GM12878 (cell line): Measurements from ENCODE around the gene RNF167. TPM values are rescaled to one million over a fixed set of nuclear protein-coding genes. Genes with fewer than 3 reads are reported as not detected.

ENCODE experiments used
- ATAC-seq: fragments of 200-7000 bp; cut with Tn5 transposase; 3 replicates; pipeline ENCODE4 v1.9.1; 2020; ENCODE audit warnings: mild to moderate bottlenecking, moderate library complexity
- BruUV-seq: library from RNA; stranded (reverse); fragments of 400-500 nt; replicated peaks from 2 replicates; lab custom pipeline; 2021; lab: Mats Ljungman, UMichigan
- CTCF ChIA-PET: fragments of 300-600 bp; sonication (Branson Sonifier 250); formaldehyde crosslinking; extraction: SDS; loops from one replicate; lab custom pipeline; 2021; ENCODE audit warnings: inconsistent platforms; lab: Yijun Ruan, JAX
- POLR2A ChIA-PET: fragments of 350-600 bp; formaldehyde crosslinking; extraction: SDS; loops from one replicate; lab custom pipeline; 2021; ENCODE audit warnings: inconsistent platforms; lab: Charles Lee
- RAD21 ChIA-PET: fragments of 300-600 bp; sonication (Branson Sonifier 250); formaldehyde crosslinking; loops from one replicate; lab custom pipeline; 2023; ENCODE audit warnings: antibody characterized with exemption; ENCODE audit not compliant: unreplicated experiment; lab: Charles Lee
- SMC1A ChIA-PET: fragments of 300-600 bp; sonication (Branson Sonifier 250); formaldehyde crosslinking; loops from one replicate; lab custom pipeline; 2023; ENCODE audit not compliant: unreplicated experiment, uncharacterized antibody; lab: Charles Lee
- DNase-seq: peaks from one replicate; pipeline ENCODE4 v3.0.0-alpha.2; 2011; ENCODE audit warnings: low read depth, low spot score
- FAIRE-seq: peaks from 3 replicates; lab custom pipeline; 2011; peaks lifted over from hg19 to GRCh38; lab: Jason Lieb, UNC
- H2AFZ ChIP-seq: 2 replicates; pipeline ENCODE4 v1.6.0; 2011; ENCODE audit warnings: low read depth, low read length, control low read depth; ENCODE audit not compliant: control insufficient read depth
- H3K27ac ChIP-seq: 2 replicates; pipeline ENCODE4 v1.5.1; 2011; ENCODE audit warnings: control low read depth; ENCODE audit not compliant: control insufficient read depth, insufficient read depth
- H3K27me3 ChIP-seq, 2 experiments: replicated peaks in 1 of 2; 2 replicates each; pipeline versions ENCODE4 v1.6.0 to v1.6.1; 2011; ENCODE audit warnings: low read length in 1 of 2; ENCODE audit not compliant: control insufficient read depth in 2 of 2, insufficient read depth in 2 of 2
- H3K36me3 ChIP-seq, 2 experiments: 2 replicates each; pipeline ENCODE4 v1.5.1; 2011; ENCODE audit warnings: low read length in 1 of 2; ENCODE audit not compliant: control insufficient read depth in 2 of 2, insufficient read depth in 2 of 2
- H3K4me1 ChIP-seq: 2 replicates; pipeline ENCODE4 v1.6.1; 2011; ENCODE audit warnings: mild to moderate bottlenecking, low read length, moderate library complexity, mixed read lengths; ENCODE audit not compliant: control insufficient read depth, insufficient read depth
- H3K4me2 ChIP-seq: 2 replicates; pipeline ENCODE4 v1.6.0; 2011; ENCODE audit warnings: control low read depth; ENCODE audit not compliant: control insufficient read depth, insufficient read depth
- H3K4me3 ChIP-seq: fragments of 200-600 bp; sonication (generic); 2 replicates; pipeline ENCODE4 v1.5.1; 2016
- H3K79me2 ChIP-seq: 2 replicates; pipeline ENCODE4 v1.6.0; 2011; ENCODE audit warnings: low read length; ENCODE audit not compliant: control insufficient read depth, insufficient read depth
- H3K9ac ChIP-seq: 2 replicates; pipeline ENCODE4 v1.8.0; 2011; ENCODE audit warnings: low read length, control low read depth, mixed read lengths; ENCODE audit not compliant: control insufficient read depth, insufficient read depth
- H3K9me3 ChIP-seq: replicated peaks from 3 replicates; pipeline ENCODE4 v1.5.1; 2011; ENCODE audit warnings: mild to moderate bottlenecking, low read length; ENCODE audit not compliant: control insufficient read depth, insufficient read depth
- H4K20me1 ChIP-seq: 2 replicates; pipeline ENCODE4 v1.6.0; 2011; ENCODE audit not compliant: control insufficient read depth, insufficient read depth
- EGR1 ChIP-seq, 2 experiments: IDR thresholded peaks; 1 replicate in 1 of 2; 2 replicates in 1 of 2; pipeline ENCODE4 v1.6.1; 2011 to 2012; ENCODE audit warnings: low read depth in 2 of 2, low read length in 2 of 2, borderline replicate concordance in 1 of 2, mild to moderate bottlenecking in 1 of 2, moderate library complexity in 1 of 2
- FOXM1 ChIP-seq: IDR thresholded peaks from 2 replicates; pipeline ENCODE4 v1.6.1; 2012; ENCODE audit warnings: low read depth, mild to moderate bottlenecking, inconsistent platforms, low read length, moderate library complexity
- HDAC2 ChIP-seq: fragments of 200-600 bp; sonication (generic); IDR thresholded peaks from 2 replicates; pipeline ENCODE4 v1.6.1; 2017
- MEF2A ChIP-seq: IDR thresholded peaks from 2 replicates; pipeline ENCODE4 v1.6.1; 2011; ENCODE audit warnings: low read depth, mild to moderate bottlenecking, low read length, moderate library complexity; ENCODE audit not compliant: insufficient read depth
- REST ChIP-seq: IDR thresholded peaks from 2 replicates; pipeline ENCODE4 v1.6.1; 2012; ENCODE audit warnings: mild to moderate bottlenecking, low read depth, low read length
- RFX5 ChIP-seq: IDR thresholded peaks from 2 replicates; pipeline ENCODE4 v1.6.1; 2011; ENCODE audit warnings: low read depth, low read length, improper control_type of control experiment
- SREBF1 ChIP-seq: IDR thresholded peaks from 2 replicates; pipeline ENCODE4 v1.6.1; 2012; ENCODE audit warnings: mild to moderate bottlenecking, low read length
- ZBTB4 ChIP-seq: fragments of 450-650 bp; formaldehyde crosslinking; IDR thresholded peaks from 2 replicates; pipeline ENCODE4 v1.4.0; 2022; ENCODE audit warnings: mild to moderate bottlenecking, moderate library complexity
- ZNF274 ChIP-seq: IDR thresholded peaks from one replicate; pipeline ENCODE4 v1.8.0; 2011; ENCODE audit not compliant: insufficient read length, insufficient read depth
- ZNF384 ChIP-seq: IDR thresholded peaks from 2 replicates; pipeline ENCODE4 v1.6.1; 2012; ENCODE audit warnings: low read depth, mild to moderate bottlenecking, low read length, improper control_type of control experiment, borderline replicate concordance
- ZNF687 ChIP-seq: fragments of 450-650 bp; IDR thresholded peaks from 2 replicates; pipeline ENCODE4 v1.6.1; 2017; ENCODE audit warnings: mild to moderate bottlenecking, moderate library complexity
- WGBS: methylation state at CpG from one replicate; pipeline ENCODE4 v1.1.6; 2016; ENCODE audit warnings: low lambda C conversion rate; ENCODE audit not compliant: insufficient replicate concordance, insufficient coverage; ENCODE audit errors: missing lambda C conversion rate; 5-methylcytosine and 5-hydroxymethylcytosine counted together
- in situ Hi-C: fragments of 300-500 bp; cut with MboI; formaldehyde crosslinking; loops from 9 replicates; pipeline ENCODE4 v1.14.3; 2018; ENCODE audit warnings: mixed read lengths
- intact Hi-C: fragments of 100-400 bp; cut with micrococcal nuclease; formaldehyde crosslinking; loops from one replicate; pipeline ENCODE4 v1.14.2; 2022; ENCODE audit not compliant: unreplicated experiment
- polyA plus RNA-seq, 11 experiments: library from polyadenylated mRNA; depleted of rRNA in 4 of 11; unstranded in 6 of 11; stranded (reverse) in 5 of 11; fragments of >200 nt; fragmentation: Nextera tagmentation in 4 of 11; fragmentation: Illumina TruSeq in 1 of 11; extraction: Ambion mirVana in 4 of 11; extraction: Trizol in 1 of 11; gene quantifications; 1 replicate in 1 of 11; 2 replicates in 10 of 11; pipeline versions ENCODE4 v1.2.1 to v1.2.3, GENCODE V29; 2011 to 2016; ENCODE audit warnings: inconsistent platforms in 2 of 11, missing spikeins in 2 of 11, low read depth in 1 of 11
- total RNA-seq, 4 experiments: library from RNA; depleted of rRNA in 3 of 4; stranded (reverse); fragments of >200 nt in 3 of 4; fragmentation: Illumina TruSeq in 1 of 4; extraction: Trizol in 1 of 4; gene quantifications; 2 replicates each; pipeline versions ENCODE4 v1.2.1 to v1.2.3, GENCODE V29; 2013 to 2021

RNF167 gene
- total and polyA plus RNA-seq, 10 of the 15 experiments (the other 5 are each of a cell fraction or from before 2014, with no cell fraction given), result 33.6 to 147 (median 57.6) TPM

GRCh38 chr17:4945176-4945943, 5.3 kb downstream of the RNF167 start:
- no peak overlapping the region for H2AFZ ChIP-seq
- peak overlapping the region; percentile 96 for H3K4me3 ChIP-seq
- H3K9ac ChIP-seq, result peak overlapping the region; percentile 100
- no peaks in the 10 kb centered on the region for H3K9me3 ChIP-seq
- peaks cover 82% of the 10 kb centered on the region for H3K79me2 ChIP-seq
- peak; percentile 84 for FAIRE-seq
- 0% methylated on average over 7 of the region's 7 CpGs for WGBS
- H3K27me3 ChIP-seq, result no peaks in the 10 kb centered on the region
- H4K20me1 ChIP-seq, result peaks cover 5% of the 10 kb centered on the region
- intact Hi-C loops, result no loop called here
- ATAC-seq, result peak; percentile 58
- CTCF ChIA-PET, result interaction anchor here (1.2 to 2.4 kb wide), 2 partner anchors 36 to 116 kb away, joined by 3 to 12 read pairs; no protein-coding TSS in a partner anchor
- SMC1A ChIA-PET, result interaction anchor here (0.6 to 7.1 kb wide), 5 partner anchors 12 to 41 kb away, joined by 3 to 50 read pairs (median 4); partner anchors contain the start of gene SPAG7
- H3K36me3 ChIP-seq, result peaks cover 20 to 22% of the 10 kb centered on the region in 2 experiments
- peak overlapping the region; percentile 55 for H3K4me2 ChIP-seq
- RAD21 ChIA-PET, result interaction anchor here (9.8 kb wide), 1 partner anchor 20 kb away, joined by 73 read pairs; the partner anchor contains the start of gene SPAG7
- DNase-seq, result peak; percentile 65
- no TSS peak for BruUV-seq
- H3K27ac ChIP-seq, result peak overlapping the region; percentile 100
- POLR2A ChIA-PET, result interaction anchor here (0.6 to 17.5 kb wide), 3 partner anchors 20 to 72 kb away, joined by 5 to 272 read pairs (median 5); partner anchors contain the start of genes INCA1, KIF1C and SPAG7
- in situ Hi-C loops, result no loop called here
- peaks cover 37% of the 10 kb centered on the region for H3K4me1 ChIP-seq
- TF ChIP-seq ZBTB4 (CRISPR knock-in tag) (no peak), RFX5 (no peak), ZNF384 (no peak), FOXM1 (no peak), ZNF687 (peak; percentile 40), ZNF274 (no peak), MEF2A (0 out of 2 replicates have a peak, but pooled peaks have one; percentile 43), SREBF1 (no peak), EGR1 (IDR thresholded peaks at IDR 0.05; ENCODE audit: borderline replicate concordance in 1 of 2, low read depth in 2 of 2, low read length in 2 of 2) (peak in 1 of 2 experiments; percentile 21; a peak in 1 of 3 replicates), HDAC2 (no peak), REST (0 out of 2 replicates have a peak, but pooled peaks have one; percentile 30)
